CD4-positive, alpha-beta memory T cell (primary cell): ENCODE measurements around the gene MKS1. TPM values are rescaled to one million over a fixed set of nuclear protein-coding genes. Genes with fewer than 3 reads are reported as not detected.
A peak's percentile ranks its signal among the peaks of the same experiment; 100 is the strongest.

Source experiments
- CTCF ChIA-PET: fragments of 350-600 bp; sonication (Branson Sonifier 250); formaldehyde crosslinking; loops from one replicate; lab custom pipeline; 2021; ENCODE audit warnings: inconsistent platforms; ENCODE audit not compliant: partially characterized antibody; lab: Charles Lee
- POLR2A ChIA-PET: fragments of 350-600 bp; sonication (Branson Sonifier 250); formaldehyde crosslinking; loops from one replicate; lab custom pipeline; 2021; ENCODE audit not compliant: partially characterized antibody; lab: Charles Lee
- DNase-seq, 5 donors: peaks; one replicate each; pipeline versions ENCODE4 v3.0.0 to v3.0.0-alpha.2; 2020 to 2022; ENCODE audit warnings: mixed read lengths in 1 of 5
- H3K27ac ChIP-seq: one replicate; pipeline ENCODE4 v1.7.0; 2013; ENCODE audit warnings: low read depth, low read length
- H3K27me3 ChIP-seq: 2 replicates; pipeline ENCODE4 v1.7.0; 2013; ENCODE audit warnings: mild to moderate bottlenecking, low read length, moderate library complexity; ENCODE audit not compliant: insufficient read depth
- H3K36me3 ChIP-seq: 2 replicates; pipeline ENCODE4 v1.7.0; 2013; ENCODE audit warnings: mild to moderate bottlenecking, low read length, moderate library complexity; ENCODE audit not compliant: insufficient read depth
- H3K4me1 ChIP-seq: 2 replicates; pipeline ENCODE4 v1.7.0; 2013; ENCODE audit warnings: mild to moderate bottlenecking, low read length, moderate library complexity; ENCODE audit not compliant: insufficient read depth
- H3K4me3 ChIP-seq, 2 donors: one replicate each; pipeline ENCODE4 v1.7.0; 2013; ENCODE audit warnings: low read length in 2 of 2, mild to moderate bottlenecking in 1 of 2
- H3K9me3 ChIP-seq, 2 donors: one replicate each; pipeline ENCODE4 v1.7.0; 2013; ENCODE audit warnings: low read length in 2 of 2, control low read depth in 1 of 2; ENCODE audit not compliant: control insufficient read depth in 1 of 2
- H3K27ac Mint-ChIP-seq, 7 donors: one replicate each; pipeline ENCODE4 v1.8.0; 2020 to 2021; ENCODE audit warnings: mixed read lengths in 7 of 7, mild to moderate bottlenecking in 6 of 7, inconsistent platforms in 3 of 7, moderate library complexity in 3 of 7
- H3K27me3 Mint-ChIP-seq, 2 donors: one replicate each; pipeline ENCODE4 v1.8.0; 2020 to 2021; ENCODE audit warnings: mixed read lengths in 2 of 2
- H3K36me3 Mint-ChIP-seq, 2 donors: one replicate each; pipeline ENCODE4 v1.8.0; 2020 to 2021; ENCODE audit warnings: mixed read lengths in 2 of 2, inconsistent platforms in 1 of 2, mild to moderate bottlenecking in 1 of 2
- H3K4me1 Mint-ChIP-seq, 4 donors: one replicate each; pipeline ENCODE4 v1.8.0; 2020 to 2021; ENCODE audit warnings: mixed read lengths in 4 of 4, mild to moderate bottlenecking in 1 of 4
- H3K4me3 Mint-ChIP-seq, 8 donors: one replicate each; pipeline ENCODE4 v1.8.0; 2020 to 2021; ENCODE audit warnings: mixed read lengths in 8 of 8, mild to moderate bottlenecking in 7 of 8, moderate library complexity in 6 of 8, inconsistent platforms in 3 of 8
- H3K9me3 Mint-ChIP-seq, 8 donors: one replicate each; pipeline ENCODE4 v1.8.0; 2020 to 2021; ENCODE audit warnings: mixed read lengths in 8 of 8, mild to moderate bottlenecking in 5 of 8, inconsistent platforms in 3 of 8, moderate library complexity in 1 of 8
- intact Hi-C: fragments of 100-400 bp; cut with micrococcal nuclease; formaldehyde crosslinking; loops from one replicate; pipeline ENCODE4 v1.15.1; 2023
- polyA plus RNA-seq, 2 donors: library from polyadenylated mRNA; unstranded; fragments of 300-500 nt; fragmentation: Illumina TruSeq; gene quantifications; one replicate each; pipeline ENCODE4 v1.2.3, GENCODE V29; 2021
- total RNA-seq, 2 experiments: library from RNA; stranded (reverse); gene quantifications; one replicate each; pipeline ENCODE4 v1.2.3, GENCODE V29; 2021

Gene MKS1
- total and polyA plus RNA-seq, 4 experiments from 2014 or later = 12.1 to 29.4 (median 20.7) TPM

DNA sequence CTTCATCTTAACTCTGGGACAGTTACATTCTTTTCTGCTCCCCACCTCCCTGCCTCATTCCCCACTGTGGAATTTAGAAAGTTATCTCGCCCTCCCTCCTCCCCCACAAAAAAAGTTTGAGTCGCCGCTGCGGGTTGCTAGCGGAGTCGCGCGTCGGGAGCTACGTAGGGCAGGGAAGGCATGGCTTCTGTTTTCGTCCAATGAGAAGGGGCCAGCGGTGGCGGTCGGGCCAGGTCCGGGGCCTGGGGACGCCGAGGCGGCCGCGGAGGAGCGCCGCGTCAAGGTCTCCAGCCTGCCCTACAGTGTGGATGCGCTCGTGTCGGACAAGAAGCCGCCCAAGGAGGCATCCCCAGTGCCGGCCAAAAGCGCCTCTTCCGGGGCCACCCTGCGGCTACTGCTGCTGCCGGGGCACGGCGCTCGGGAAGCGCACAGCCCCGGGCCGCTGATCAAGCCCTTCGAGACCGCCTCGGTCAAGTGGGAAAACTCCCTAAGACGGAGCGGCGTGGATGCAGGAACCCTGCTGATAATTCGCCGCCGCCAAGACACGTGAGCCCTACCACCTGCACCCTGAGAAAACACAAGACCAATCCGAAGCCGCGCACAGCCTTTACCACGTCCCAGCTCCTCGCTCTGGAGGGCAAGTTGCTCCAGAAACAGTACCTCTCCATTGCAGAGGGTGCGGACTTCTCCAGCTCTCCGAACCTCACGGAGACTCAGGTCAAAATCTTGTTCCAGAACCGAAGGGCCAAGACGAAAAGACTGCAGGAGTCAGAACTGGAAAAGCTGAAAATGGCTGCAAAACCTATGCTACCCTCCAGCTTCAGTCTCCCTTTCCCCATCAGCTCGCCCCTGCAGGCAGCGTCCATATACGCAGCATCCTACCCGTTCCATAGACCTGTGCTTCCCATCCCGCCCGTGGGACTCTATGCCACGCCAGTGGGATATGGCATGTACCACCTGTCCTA lies 61.9 kb downstream of the MKS1 start:
- Mint-ChIP-seq H3K4me3 (peak overlapping the region; percentile 87 to 98 (median 92)), H3K9me3 (peaks cover 0 to 15% (median 4%) of the 10 kb centered on the region in 8 donors), H3K36me3 (peaks cover 9 to 13% of the 10 kb centered on the region in 2 donors), H3K27me3 (no peaks in the 10 kb centered on the region), H3K4me1 (peaks cover 49 to 82% (median 68%) of the 10 kb centered on the region in 4 donors), H3K27ac (peak overlapping the region; percentile 90 to 99 (median 97))
- Histone ChIP-seq H3K4me1 (peaks cover 63% of the 10 kb centered on the region), H3K9me3 (no peaks in the 10 kb centered on the region), H3K4me3 (peak overlapping the region; percentile 55 to 63), H3K27ac (peak overlapping the region; percentile 68), H3K36me3 (no peaks in the 10 kb centered on the region), H3K27me3 (no peaks in the 10 kb centered on the region)
- intact Hi-C loops = loop anchor here (1.0 to 10.0 kb wide), 4 partner anchors 35 to 307 kb away; partner anchors contain the start of genes DYNLL2, MRPS23 and SRSF1
- ChIA-PET CTCF (interaction anchor here (0.9 to 6.2 kb wide), 5 partner anchors 14 to 45 kb away, joined by 3 to 105 read pairs (median 5); no protein-coding TSS in a partner anchor), POLR2A (interaction anchor here (0.7 to 8.9 kb wide), 13 partner anchors 9 to 900 kb away, joined by 3 to 151 read pairs (median 6); partner anchors contain the start of genes MRPS23, OR4D1, OR4D2 and SRSF1)
- DNase-seq = peak; percentile 54 to 67 (median 58)

Other genes starting within 250 kb of the MKS1 start
- gene VEZF1, start 231.0 kb downstream of the MKS1 start, total RNA-seq = 10 to 100 TPM; 76.0 to 76.6 TPM
- gene VEZF1, start 231.0 kb downstream of the MKS1 start, polyA plus RNA-seq = 10 to 100 TPM; 30.6 to 50.2 TPM
- 100 to 1,000 TPM; 242 to 257 TPM for gene SRSF1, start 212.0 kb downstream of the MKS1 start, total RNA-seq
- 10 to 100 TPM; 32.4 to 59.3 TPM for gene SRSF1, start 212.0 kb downstream of the MKS1 start, polyA plus RNA-seq
- 10 to 100 TPM; 45.6 to 45.8 TPM for gene DYNLL2, start 135.8 kb downstream of the MKS1 start, total RNA-seq
- 1 to 10 TPM in 1 of 2 donors, under 1 TPM in 1; 0.56 to 1.3 TPM for gene DYNLL2, start 135.8 kb downstream of the MKS1 start, polyA plus RNA-seq
- gene OR4D1, start 70.9 kb downstream of the MKS1 start, total RNA-seq = 1 to 10 TPM; 2.0 to 2.2 TPM
- 1 to 10 TPM; 1.9 to 2.0 TPM for gene OR4D1, start 70.9 kb downstream of the MKS1 start, polyA plus RNA-seq
- not detected for gene OR4D2, start 52.3 kb downstream of the MKS1 start, total RNA-seq
- not detected for gene OR4D2, start 52.3 kb downstream of the MKS1 start, polyA plus RNA-seq
- not detected for gene EPX, start 26.5 kb downstream of the MKS1 start, total RNA-seq
- gene EPX, start 26.5 kb downstream of the MKS1 start, polyA plus RNA-seq = not detected
- not detected for gene LPO, start 19.3 kb upstream of the MKS1 start, total RNA-seq
- not detected for gene LPO, start 19.3 kb upstream of the MKS1 start, polyA plus RNA-seq
- not detected for gene MPO, start 61.7 kb upstream of the MKS1 start, total RNA-seq
- not detected for gene MPO, start 61.7 kb upstream of the MKS1 start, polyA plus RNA-seq
- 10 to 100 TPM; 15.8 to 19.1 TPM for gene TSPOAP1, start 109.5 kb upstream of the MKS1 start, total RNA-seq
- gene TSPOAP1, start 109.5 kb upstream of the MKS1 start, polyA plus RNA-seq = under 1 TPM in 1 of 2 donors, not detected in 1; 0.80 TPM
- gene SUPT4H1, start 132.9 kb upstream of the MKS1 start, total RNA-seq = 10 to 100 TPM; 61.4 to 75.2 TPM
- gene SUPT4H1, start 132.9 kb upstream of the MKS1 start, polyA plus RNA-seq = 100 to 1,000 TPM in 1 of 2 donors, 10 to 100 TPM in 1; 94.4 to 120 TPM
- 1 to 10 TPM; 1.2 to 1.6 TPM for gene RNF43, start 198.3 kb upstream of the MKS1 start, total RNA-seq
- 1 to 10 TPM in 1 of 2 donors, not detected in 1; 2.3 TPM for gene RNF43, start 198.3 kb upstream of the MKS1 start, polyA plus RNA-seq